ENCODE results near the gene POLR3GL.

- TF ChIP-seq USF1 (IDR thresholded peaks at IDR 0.05) (no peak), CEBPB (IDR thresholded peaks at IDR 0.05) (no peak), EP300 (IDR thresholded peaks at IDR 0.05; ENCODE audit: borderline replicate concordance) (no peak), YY1 (IDR thresholded peaks at IDR 0.05; ENCODE audit: low read depth) (no peak), CREB1 (IDR thresholded peaks at IDR 0.05; ENCODE audit: low read depth) (no peak), REST (IDR thresholded peaks at IDR 0.05; ENCODE audit: low read depth) (no peak), TAF1 (IDR thresholded peaks at IDR 0.05; ENCODE audit: low read depth) (no peak), TEAD4 (IDR thresholded peaks at IDR 0.05) (no peak)
- TF ChIP-seq, protein P1, sequence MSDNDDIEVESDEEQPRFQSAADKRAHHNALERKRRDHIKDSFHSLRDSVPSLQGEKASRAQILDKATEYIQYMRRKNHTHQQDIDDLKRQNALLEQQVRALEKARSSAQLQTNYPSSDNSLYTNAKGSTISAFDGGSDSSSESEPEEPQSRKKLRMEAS (IDR thresholded peaks at IDR 0.05): no peak
These were observed 22.1 kb upstream of the POLR3GL start for GRCh38 chr1:145942405-145942804.
